Measurements from ENCODE around the gene ITPA. TPM values are rescaled to one million over a fixed set of nuclear protein-coding genes. Genes with fewer than 3 reads are reported as not detected.
"Not testable (repeated sequence)": the region's sequence is repeated elsewhere in the genome, so short reads cannot be mapped to it uniquely, and the experiment has no call there.

ITPA gene
- total RNA-seq, 1 experiment from 2014 or later, result 77.3 TPM

DNA sequence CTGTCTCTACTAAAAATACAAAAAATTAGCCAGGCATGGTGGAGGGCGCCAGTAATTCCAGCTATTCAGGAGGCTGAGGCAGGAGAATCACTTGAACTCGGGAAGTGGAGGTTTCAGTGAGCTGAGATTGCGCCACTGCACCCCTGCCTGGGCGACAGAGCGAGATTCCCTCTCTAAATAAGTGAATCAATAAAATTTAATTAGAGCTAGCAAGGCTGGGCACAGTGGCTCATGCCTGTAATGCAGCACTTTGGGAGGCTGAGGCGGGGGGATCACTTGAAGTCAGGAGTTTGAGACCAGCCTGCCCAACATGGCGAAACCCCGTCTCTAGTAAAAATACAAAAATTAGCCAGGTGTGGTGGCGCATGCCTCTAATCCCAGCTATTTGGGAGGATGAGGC, 21.4 kb upstream of the ITPA start:
- H3K4me1 ChIP-seq (ENCODE audit: control insufficient read depth in 1 of 2, insufficient read depth in 2 of 2, low read length in 2 of 2); BruUV-seq (replicated peaks); CTCF ChIA-PET; intact Hi-C loops (cut with micrococcal nuclease); H3K4me3 ChIP-seq (replicated peaks in 1 of 2; ENCODE audit: low read depth in 1 of 2, low read length in 2 of 2); ATAC-seq; H3K27me3 ChIP-seq (ENCODE audit: insufficient read depth, low read length); POLR2A ChIA-PET; DNase-seq (ENCODE audit: low read depth, low spot score); H3K9ac ChIP-seq (ENCODE audit: low read length); H3K9me2 ChIP-seq (ENCODE audit: insufficient read depth); H3K9me3 ChIP-seq (ENCODE audit: control insufficient read depth in 1 of 2, insufficient read depth in 1 of 2, low read depth in 1 of 2, low read length in 2 of 2); H4K20me1 ChIP-seq (ENCODE audit: insufficient read depth); RAD21 ChIA-PET (ENCODE audit: low non-redundant PET in 1 of 2, low total read pairs in 2 of 2, uncharacterized antibody in 2 of 2, unreplicated experiment in 2 of 2); H3K79me2 ChIP-seq (ENCODE audit: insufficient read depth, low read length); H3K27ac ChIP-seq (ENCODE audit: low read depth, low read length); H3K4me2 ChIP-seq (ENCODE audit: low read length); H2AFZ ChIP-seq (ENCODE audit: low read depth, low read length, poor library complexity, severe bottlenecking): not testable (repeated sequence)
- H3K36me3 ChIP-seq (ENCODE audit: control insufficient read depth in 1 of 2, insufficient read depth in 2 of 2, low read length in 2 of 2), result peaks cover 10 to 16% of the 10 kb centered on the region in 2 experiments; a peak in 3 of 4 replicates

DNA sequence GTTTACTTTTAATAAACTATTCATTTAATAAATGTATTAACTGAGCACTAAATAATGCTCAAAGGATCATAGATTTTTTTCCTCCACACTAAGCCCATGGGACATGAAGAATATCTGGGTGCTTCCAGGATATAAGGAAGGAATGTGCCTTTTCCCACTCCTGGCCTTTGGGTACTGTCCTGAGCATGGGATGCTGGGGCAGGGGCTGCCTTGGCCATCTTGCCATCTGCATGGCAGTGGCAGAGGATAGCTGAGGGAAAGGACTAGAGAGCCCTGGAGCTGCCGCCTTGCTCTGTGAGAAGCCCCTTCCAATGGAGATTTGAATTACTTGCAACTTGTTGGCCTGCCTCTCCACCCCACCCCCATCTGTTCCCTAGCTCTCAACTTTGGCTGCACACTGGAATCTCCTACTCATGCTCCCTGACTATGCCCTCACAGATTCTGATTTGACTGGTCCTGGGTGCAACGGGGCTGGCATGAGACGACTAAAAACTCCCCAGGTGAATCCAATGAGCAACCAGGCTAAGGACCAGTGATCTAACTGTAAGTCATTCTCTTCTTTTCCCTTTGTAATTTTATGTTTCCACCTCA, 20.4 kb upstream of the ITPA start:
- RAD21 ChIA-PET (ENCODE audit: low non-redundant PET in 1 of 2, low total read pairs in 2 of 2, uncharacterized antibody in 2 of 2, unreplicated experiment in 2 of 2), result no interaction called here
- H3K9me2 ChIP-seq (ENCODE audit: insufficient read depth), result no peaks in the 10 kb centered on the region
- no peak overlapping the region for H3K4me2 ChIP-seq (ENCODE audit: low read length)
- no peaks in the 10 kb centered on the region for H4K20me1 ChIP-seq (ENCODE audit: insufficient read depth)
- H3K9ac ChIP-seq (ENCODE audit: low read length), result no peak overlapping the region
- POLR2A ChIA-PET, result no interaction called here
- H3K4me3 ChIP-seq (replicated peaks in 1 of 2; ENCODE audit: low read depth in 1 of 2, low read length in 2 of 2), result no peak overlapping the region
- no peak overlapping the region for H3K27ac ChIP-seq (ENCODE audit: low read depth, low read length)
- ATAC-seq (no peak), DNase-seq (ENCODE audit: low read depth, low spot score) (no peak)
- intact Hi-C loops (cut with micrococcal nuclease), result no loop called here
- no peaks in the 10 kb centered on the region for H3K9me3 ChIP-seq (ENCODE audit: control insufficient read depth in 1 of 2, insufficient read depth in 1 of 2, low read depth in 1 of 2, low read length in 2 of 2)
- TF ChIP-seq SIN3A (IDR thresholded peaks at IDR 0.05; ENCODE audit: low read depth) (no peak), SP1 (IDR thresholded peaks at IDR 0.05; ENCODE audit: low read depth) (no peak), RAD21 (IDR thresholded peaks at IDR 0.05; ENCODE audit: low read depth) (no peak), ZNF274 (IDR thresholded peaks at IDR 0.05; ENCODE audit: low read depth, low read length) (no peak), EGR1 (IDR thresholded peaks at IDR 0.05; ENCODE audit: low read depth) (no peak), CEBPB (IDR thresholded peaks at IDR 0.05; ENCODE audit: low read depth) (no peak), YY1 (IDR thresholded peaks at IDR 0.05; ENCODE audit: extremely low read depth, insufficient replicate concordance, low read depth, low read length) (no peak), SRF (IDR thresholded peaks at IDR 0.05; ENCODE audit: low read depth) (no peak), POLR2AphosphoS5 (IDR thresholded peaks at IDR 0.05; ENCODE audit: low read depth, low read length) (no peak), POLR2A (IDR thresholded peaks at IDR 0.05; ENCODE audit: borderline replicate concordance, extremely low read depth, insufficient read depth, insufficient read length) (no peak), EZH2 (IDR thresholded peaks at IDR 0.05) (no peak), ELF1 (IDR thresholded peaks at IDR 0.05; ENCODE audit: borderline replicate concordance, low read depth) (no peak), JUND (IDR thresholded peaks at IDR 0.05) (no peak), ZFX (IDR thresholded peaks at IDR 0.05) (no peak)
- TF ChIP-seq, protein P1, sequence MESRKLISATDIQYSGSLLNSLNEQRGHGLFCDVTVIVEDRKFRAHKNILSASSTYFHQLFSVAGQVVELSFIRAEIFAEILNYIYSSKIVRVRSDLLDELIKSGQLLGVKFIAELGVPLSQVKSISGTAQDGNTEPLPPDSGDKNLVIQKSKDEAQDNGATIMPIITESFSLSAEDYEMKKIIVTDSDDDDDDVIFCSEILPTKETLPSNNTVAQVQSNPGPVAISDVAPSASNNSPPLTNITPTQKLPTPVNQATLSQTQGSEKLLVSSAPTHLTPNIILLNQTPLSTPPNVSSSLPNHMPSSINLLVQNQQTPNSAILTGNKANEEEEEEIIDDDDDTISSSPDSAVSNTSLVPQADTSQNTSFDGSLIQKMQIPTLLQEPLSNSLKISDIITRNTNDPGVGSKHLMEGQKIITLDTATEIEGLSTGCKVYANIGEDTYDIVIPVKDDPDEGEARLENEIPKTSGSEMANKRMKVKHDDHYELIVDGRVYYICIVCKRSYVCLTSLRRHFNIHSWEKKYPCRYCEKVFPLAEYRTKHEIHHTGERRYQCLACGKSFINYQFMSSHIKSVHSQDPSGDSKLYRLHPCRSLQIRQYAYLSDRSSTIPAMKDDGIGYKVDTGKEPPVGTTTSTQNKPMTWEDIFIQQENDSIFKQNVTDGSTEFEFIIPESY (IDR thresholded peaks at IDR 0.05; ENCODE audit: extremely low read depth, insufficient replicate concordance, low read length), result no peak
- TF ChIP-seq, protein P2, sequence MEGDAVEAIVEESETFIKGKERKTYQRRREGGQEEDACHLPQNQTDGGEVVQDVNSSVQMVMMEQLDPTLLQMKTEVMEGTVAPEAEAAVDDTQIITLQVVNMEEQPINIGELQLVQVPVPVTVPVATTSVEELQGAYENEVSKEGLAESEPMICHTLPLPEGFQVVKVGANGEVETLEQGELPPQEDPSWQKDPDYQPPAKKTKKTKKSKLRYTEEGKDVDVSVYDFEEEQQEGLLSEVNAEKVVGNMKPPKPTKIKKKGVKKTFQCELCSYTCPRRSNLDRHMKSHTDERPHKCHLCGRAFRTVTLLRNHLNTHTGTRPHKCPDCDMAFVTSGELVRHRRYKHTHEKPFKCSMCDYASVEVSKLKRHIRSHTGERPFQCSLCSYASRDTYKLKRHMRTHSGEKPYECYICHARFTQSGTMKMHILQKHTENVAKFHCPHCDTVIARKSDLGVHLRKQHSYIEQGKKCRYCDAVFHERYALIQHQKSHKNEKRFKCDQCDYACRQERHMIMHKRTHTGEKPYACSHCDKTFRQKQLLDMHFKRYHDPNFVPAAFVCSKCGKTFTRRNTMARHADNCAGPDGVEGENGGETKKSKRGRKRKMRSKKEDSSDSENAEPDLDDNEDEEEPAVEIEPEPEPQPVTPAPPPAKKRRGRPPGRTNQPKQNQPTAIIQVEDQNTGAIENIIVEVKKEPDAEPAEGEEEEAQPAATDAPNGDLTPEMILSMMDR (IDR thresholded peaks at IDR 0.05 in 2 of 3, conservative IDR thresholded peaks at IDR 0.05 in 1 of 3; ENCODE audit: borderline replicate concordance in 1 of 3, insufficient read depth in 1 of 3, low read depth in 2 of 3, low read length in 2 of 3), result no peak
- TF ChIP-seq, protein P3, sequence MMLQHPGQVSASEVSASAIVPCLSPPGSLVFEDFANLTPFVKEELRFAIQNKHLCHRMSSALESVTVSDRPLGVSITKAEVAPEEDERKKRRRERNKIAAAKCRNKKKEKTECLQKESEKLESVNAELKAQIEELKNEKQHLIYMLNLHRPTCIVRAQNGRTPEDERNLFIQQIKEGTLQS (IDR thresholded peaks at IDR 0.05), result no peak
- TF ChIP-seq, protein P4, sequence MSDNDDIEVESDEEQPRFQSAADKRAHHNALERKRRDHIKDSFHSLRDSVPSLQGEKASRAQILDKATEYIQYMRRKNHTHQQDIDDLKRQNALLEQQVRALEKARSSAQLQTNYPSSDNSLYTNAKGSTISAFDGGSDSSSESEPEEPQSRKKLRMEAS (IDR thresholded peaks at IDR 0.05), result no peak
- CTCF ChIA-PET, result no interaction called here
- no peaks in the 10 kb centered on the region for H3K27me3 ChIP-seq (ENCODE audit: insufficient read depth, low read length)
- H3K36me3 ChIP-seq (ENCODE audit: control insufficient read depth in 1 of 2, insufficient read depth in 2 of 2, low read length in 2 of 2), result peaks cover 10 to 16% of the 10 kb centered on the region in 2 experiments; a peak in 3 of 4 replicates
- BruUV-seq (replicated peaks), result TSS peak; percentile 27
- H3K4me1 ChIP-seq (ENCODE audit: control insufficient read depth in 1 of 2, insufficient read depth in 2 of 2, low read length in 2 of 2), result no peaks in the 10 kb centered on the region
- no peaks in the 10 kb centered on the region for H3K79me2 ChIP-seq (ENCODE audit: insufficient read depth, low read length)
- H2AFZ ChIP-seq (ENCODE audit: low read depth, low read length, poor library complexity, severe bottlenecking), result no peak overlapping the region

Data from HCT116 (cell line).